ENCODE data around the gene TXNL4B. TPM values are rescaled to one million over a fixed set of nuclear protein-coding genes. Genes with fewer than 3 reads are reported as not detected.
"Not testable (repeated sequence)": the region's sequence is repeated elsewhere in the genome, so short reads cannot be mapped to it uniquely, and the experiment has no call there.

Gene TXNL4B
- total and polyA plus RNA-seq, 9 donors: 10.6 to 23.1 (median 14.7) TPM

- H3K9me3 ChIP-seq: no peaks in the 10 kb centered on the region
- H3K27ac ChIP-seq: no peak overlapping the region
- H3K4me1 ChIP-seq (ENCODE audit: insufficient read depth): no peaks in the 10 kb centered on the region
- no peak for TF ChIP-seq POLR2A (IDR thresholded peaks at IDR 0.05)
- TF ChIP-seq CTCF (IDR thresholded peaks at IDR 0.05): no peak
- no peak for TF ChIP-seq EP300 (IDR thresholded peaks at IDR 0.05)
- H3K4me3 ChIP-seq: no peak overlapping the region
- 93 to 100% (median 99%) methylated on average over 10 of the region's 10 CpGs for WGBS, 3 donors
- intact Hi-C loops (cut with DNase I): no loop called here
- DNase-seq: no peak
- no peaks in the 10 kb centered on the region for H3K27me3 ChIP-seq
- H3K36me3 ChIP-seq: no peaks in the 10 kb centered on the region
Measured at GRCh38 chr16:72084445-72084844, 9.0 kb downstream of the TXNL4B start.

- Histone ChIP-seq H3K4me3 (no peak overlapping the region), H3K4me1 (ENCODE audit: insufficient read depth) (no peaks in the 10 kb centered on the region), H3K36me3 (no peaks in the 10 kb centered on the region), H3K9me3 (no peaks in the 10 kb centered on the region), H3K27me3 (no peaks in the 10 kb centered on the region), H3K27ac (no peak overlapping the region)
- TF ChIP-seq EP300 (IDR thresholded peaks at IDR 0.05): no peak
- TF ChIP-seq POLR2A (IDR thresholded peaks at IDR 0.05): no peak
- no peak for TF ChIP-seq CTCF (IDR thresholded peaks at IDR 0.05)
- intact Hi-C loops (cut with DNase I): no loop called here
- no peak for DNase-seq
- WGBS, 3 donors: 48 to 75% (median 58%) methylated on average over 3 of the region's 3 CpGs
Measured at GRCh38 chr16:72083778-72084404, 9.5 kb downstream of the TXNL4B start.

- H3K27ac ChIP-seq; DNase-seq; H3K36me3 ChIP-seq; H3K9me3 ChIP-seq; H3K4me3 ChIP-seq; intact Hi-C loops (cut with DNase I); H3K27me3 ChIP-seq; H3K4me1 ChIP-seq (ENCODE audit: insufficient read depth): not testable (repeated sequence)
- 79 to 98% (median 96%) methylated on average over 2 to 3 of the region's 5 CpGs for WGBS, 3 donors
Measured at GRCh38 chr16:72076991-72077706, 16.3 kb downstream of the TXNL4B start.

- intact Hi-C loops (cut with DNase I); H3K36me3 ChIP-seq; DNase-seq; H3K4me3 ChIP-seq; H3K9me3 ChIP-seq; H3K27me3 ChIP-seq: not testable (repeated sequence)
- H3K4me1 ChIP-seq (ENCODE audit: insufficient read depth): peaks cover 17% of the 10 kb centered on the region
- WGBS, 3 donors: 36 to 54% (median 45%) methylated on average over 2 of the region's 6 CpGs
- H3K27ac ChIP-seq: peak overlapping the region in 1 of 2 donors; percentile 8
Measured at GRCh38 chr16:72075067-72075466, 18.4 kb downstream of the TXNL4B start.

- Histone ChIP-seq H3K4me1 (ENCODE audit: insufficient read depth) (peaks cover 17% of the 10 kb centered on the region), H3K27ac (peak overlapping the region in 1 of 2 donors; percentile 74), H3K4me3 (no peak overlapping the region), H3K36me3 (no peaks in the 10 kb centered on the region), H3K27me3 (no peaks in the 10 kb centered on the region), H3K9me3 (no peaks in the 10 kb centered on the region)
- peak in 3 of 5 donors; percentile 33 to 65 (median 44) for DNase-seq
- TF ChIP-seq POLR2A (IDR thresholded peaks at IDR 0.05): no peak
- no peak for TF ChIP-seq CTCF (IDR thresholded peaks at IDR 0.05)
- no peak for TF ChIP-seq EP300 (IDR thresholded peaks at IDR 0.05)
- WGBS, 3 donors: 41 to 47% (median 47%) methylated on average over 8 of the region's 8 CpGs
- intact Hi-C loops (cut with DNase I): no loop called here
Measured at GRCh38 chr16:72073560-72074230, 19.7 kb downstream of the TXNL4B start.

All from ovary (tissue), 9 donors.